Astrocyte of the spinal cord (primary cell): ENCODE measurements around the gene MILR1.
"Not testable (repeated sequence)": the region's sequence is repeated elsewhere in the genome, so short reads cannot be mapped to it uniquely, and the experiment has no call there.

Experiments used
- DNase-seq: peaks from one replicate; pipeline ENCODE4 v3.0.0; 2011; ENCODE audit warnings: low read depth, low spot score
- H3K4me3 ChIP-seq: 2 replicates; pipeline ENCODE4 v1.5.1; 2011; ENCODE audit warnings: low read depth, mild to moderate bottlenecking, low read length, moderate library complexity
- in situ Hi-C: cut with HindIII; loops from 2 replicates; pipeline ENCODE4 v1.10.0; 2017; ENCODE audit warnings: low sequenced_read_pairs
- TF ChIP-seq, protein P1 (sequence below): IDR thresholded peaks from 2 replicates; pipeline ENCODE4 v1.5.1; 2012; ENCODE audit warnings: low read depth, mild to moderate bottlenecking, low read length, inconsistent platforms

Gene MILR1

DNA sequence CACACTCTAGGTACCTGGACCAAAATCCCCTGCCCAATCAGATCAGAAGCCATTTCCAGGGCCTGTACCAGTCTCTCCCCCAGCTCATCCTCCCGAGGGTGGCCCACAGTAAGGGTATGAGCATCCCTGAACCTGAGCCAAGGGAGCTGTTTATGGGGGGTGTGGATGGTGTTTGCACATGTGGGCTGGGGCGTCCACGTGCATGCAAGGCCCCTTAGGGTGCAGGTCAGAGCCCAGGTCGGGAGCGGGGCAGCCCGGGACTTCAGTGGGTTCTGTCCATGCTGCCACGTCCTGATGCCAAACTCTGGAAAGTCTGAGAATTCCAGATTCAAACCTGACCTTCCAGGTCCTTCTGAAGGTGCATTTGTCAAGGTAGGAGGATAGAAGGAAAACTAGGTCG is 9.8 kb downstream of the MILR1 start:
- H3K4me3 ChIP-seq: no peak overlapping the region
- DNase-seq: no peak
- in situ Hi-C loops: no loop called here
- TF ChIP-seq, protein P1, sequence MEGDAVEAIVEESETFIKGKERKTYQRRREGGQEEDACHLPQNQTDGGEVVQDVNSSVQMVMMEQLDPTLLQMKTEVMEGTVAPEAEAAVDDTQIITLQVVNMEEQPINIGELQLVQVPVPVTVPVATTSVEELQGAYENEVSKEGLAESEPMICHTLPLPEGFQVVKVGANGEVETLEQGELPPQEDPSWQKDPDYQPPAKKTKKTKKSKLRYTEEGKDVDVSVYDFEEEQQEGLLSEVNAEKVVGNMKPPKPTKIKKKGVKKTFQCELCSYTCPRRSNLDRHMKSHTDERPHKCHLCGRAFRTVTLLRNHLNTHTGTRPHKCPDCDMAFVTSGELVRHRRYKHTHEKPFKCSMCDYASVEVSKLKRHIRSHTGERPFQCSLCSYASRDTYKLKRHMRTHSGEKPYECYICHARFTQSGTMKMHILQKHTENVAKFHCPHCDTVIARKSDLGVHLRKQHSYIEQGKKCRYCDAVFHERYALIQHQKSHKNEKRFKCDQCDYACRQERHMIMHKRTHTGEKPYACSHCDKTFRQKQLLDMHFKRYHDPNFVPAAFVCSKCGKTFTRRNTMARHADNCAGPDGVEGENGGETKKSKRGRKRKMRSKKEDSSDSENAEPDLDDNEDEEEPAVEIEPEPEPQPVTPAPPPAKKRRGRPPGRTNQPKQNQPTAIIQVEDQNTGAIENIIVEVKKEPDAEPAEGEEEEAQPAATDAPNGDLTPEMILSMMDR: no peak

DNA sequence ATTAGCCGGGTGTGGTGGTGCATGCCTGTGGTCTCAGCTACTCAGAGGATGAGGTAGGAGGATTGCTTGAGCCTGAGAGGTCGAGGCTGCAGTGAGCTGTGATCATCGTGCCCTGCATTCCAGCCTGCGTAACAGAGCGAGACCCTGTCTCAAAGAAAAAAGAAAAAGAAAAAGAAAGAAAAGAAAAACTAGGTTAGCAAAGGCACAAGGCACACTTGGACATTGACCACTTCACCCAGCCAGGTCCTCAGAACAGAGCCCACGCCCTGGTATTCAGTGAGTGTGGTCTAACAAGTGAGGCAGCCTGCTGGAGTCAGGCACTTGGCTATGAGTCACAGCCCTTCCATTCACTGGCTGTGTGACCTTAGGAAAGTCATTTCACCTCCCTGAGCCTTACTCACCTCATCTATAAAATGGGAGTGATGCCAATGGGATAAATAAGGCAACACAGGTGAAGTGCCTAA is 10.4 kb downstream of the MILR1 start:
- TF ChIP-seq, protein P1: no peak
- peak; percentile 61 for DNase-seq
- no peak overlapping the region for H3K4me3 ChIP-seq
- in situ Hi-C loops: no loop called here

DNA sequence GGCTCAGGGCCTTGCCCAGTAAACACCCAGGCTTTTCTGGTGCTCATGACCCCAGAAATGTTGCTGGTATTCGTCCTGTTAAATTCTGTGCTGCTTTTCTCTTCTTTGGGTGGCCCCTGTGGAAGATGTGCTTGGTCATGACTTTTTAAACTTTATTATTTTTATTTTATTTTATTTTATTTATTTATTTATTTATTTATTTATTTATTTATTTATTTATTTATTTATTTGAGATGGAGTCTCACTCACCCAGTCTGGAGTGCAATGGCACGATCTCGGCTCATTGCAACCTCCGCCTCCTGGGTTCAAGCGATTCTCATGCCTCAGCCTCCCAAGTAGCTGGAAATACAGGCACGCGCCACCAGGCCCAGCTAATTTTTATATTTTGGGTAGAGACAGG is 10.9 kb downstream of the MILR1 start:
- H3K4me3 ChIP-seq, DNase-seq, in situ Hi-C loops: not testable (repeated sequence)

- no peak overlapping the region for H3K4me3 ChIP-seq
- in situ Hi-C loops: no loop called here
- no peak for DNase-seq
- TF ChIP-seq, protein P1: no peak
These were observed 12.0 kb downstream of the MILR1 start for GRCh38 chr17:64460955-64461354.

DNA sequence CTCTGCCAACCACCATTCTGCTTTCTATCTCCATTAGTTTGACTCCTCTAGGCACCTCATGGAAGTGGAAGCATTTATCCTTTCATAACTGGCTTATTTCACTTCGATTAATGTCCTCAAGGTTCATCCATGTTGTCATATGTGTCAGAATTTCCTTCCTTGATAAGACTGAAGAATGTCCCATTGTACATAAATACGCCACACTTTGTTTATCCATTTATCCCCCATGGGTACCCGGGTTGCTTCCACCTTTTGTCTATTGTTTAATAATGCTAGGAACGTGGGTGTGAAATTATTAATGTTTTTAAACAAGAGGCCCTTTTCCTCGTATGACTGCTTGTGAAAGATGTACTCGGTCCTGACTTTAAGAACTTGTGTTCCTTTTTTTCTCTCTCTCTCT is 12.9 kb downstream of the MILR1 start:
- in situ Hi-C loops: no loop called here
- no peak overlapping the region for H3K4me3 ChIP-seq
- TF ChIP-seq, protein P1: no peak
- DNase-seq: no peak

- TF ChIP-seq, protein P1: no peak
- no peak for DNase-seq
- no peak overlapping the region for H3K4me3 ChIP-seq
- in situ Hi-C loops: no loop called here
These were observed 17.3 kb downstream of the MILR1 start for GRCh38 chr17:64466019-64466735.

GRCh38 chr17:64466834-64467233 is 17.9 kb downstream of the MILR1 start:
- in situ Hi-C loops, H3K4me3 ChIP-seq, DNase-seq: not testable (repeated sequence)
